Stimulated activated CD8-positive, alpha-beta memory T cell treated with anti-CD3 and anti-CD28 coated beads, Interleukin-7, amount 100 ng/mL, for 24 hours (primary cell): Measurements from ENCODE around the gene STOML1.
"Not testable (repeated sequence)": the region's sequence is repeated elsewhere in the genome, so short reads cannot be mapped to it uniquely, and the experiment has no call there.

Source experiments
- DNase-seq: peaks from one replicate; pipeline ENCODE4 v3.0.0-alpha.2; 2020; ENCODE audit warnings: low read depth

Gene STOML1

GRCh38 chr15:73946046-73946721 lies 45.9 kb downstream of the STOML1 start:
- no peak for DNase-seq

GRCh38 chr15:73945130-73945508 lies 47.0 kb downstream of the STOML1 start:
- DNase-seq, result no peak

DNA sequence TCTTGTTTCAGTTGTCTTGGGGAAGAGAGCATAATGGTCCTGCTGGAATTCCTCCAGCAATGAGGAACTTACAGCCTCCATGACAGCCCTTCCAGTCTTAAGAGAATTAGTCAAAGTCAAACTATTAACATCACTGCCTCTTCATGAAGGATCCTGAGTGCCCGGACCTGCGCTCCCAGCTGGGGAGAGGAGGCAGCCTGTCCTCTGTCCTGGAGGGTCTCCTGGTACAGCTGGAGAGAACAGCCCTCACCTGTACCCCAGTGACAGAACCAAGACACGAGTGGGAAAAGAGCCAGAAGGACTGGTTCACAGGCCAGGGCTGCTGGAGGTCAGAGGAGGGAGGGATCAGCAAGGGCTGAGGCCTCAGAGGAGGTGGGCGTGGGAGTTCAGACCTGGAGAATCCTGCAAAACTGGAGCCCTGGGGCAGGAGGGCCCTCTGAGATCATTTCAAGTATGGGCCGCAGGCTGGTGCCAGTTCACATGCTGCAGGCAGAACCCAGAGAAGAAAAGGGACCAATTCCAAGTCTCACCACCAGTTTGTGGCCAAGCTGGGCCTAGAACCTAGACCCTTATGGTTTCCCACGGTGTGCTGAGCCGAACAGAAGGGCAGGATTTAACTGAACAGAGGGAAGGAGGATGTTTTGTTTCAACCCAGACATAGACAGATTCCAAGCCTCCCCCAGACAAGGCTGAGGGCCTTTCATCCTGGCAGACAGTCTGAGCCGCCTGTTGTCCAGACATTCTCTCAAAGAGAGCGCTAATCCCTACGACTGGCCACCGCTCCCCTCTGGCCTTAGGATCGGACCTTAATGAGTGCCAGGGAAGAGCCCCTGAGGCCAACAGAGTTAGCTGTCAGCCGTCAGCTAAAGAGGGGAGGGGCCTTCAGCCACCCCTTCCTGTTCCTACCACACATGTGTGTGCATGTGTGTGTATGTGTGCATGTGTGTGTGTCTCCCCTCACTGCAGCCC lies 47.6 kb downstream of the STOML1 start:
- no peak for DNase-seq

DNA sequence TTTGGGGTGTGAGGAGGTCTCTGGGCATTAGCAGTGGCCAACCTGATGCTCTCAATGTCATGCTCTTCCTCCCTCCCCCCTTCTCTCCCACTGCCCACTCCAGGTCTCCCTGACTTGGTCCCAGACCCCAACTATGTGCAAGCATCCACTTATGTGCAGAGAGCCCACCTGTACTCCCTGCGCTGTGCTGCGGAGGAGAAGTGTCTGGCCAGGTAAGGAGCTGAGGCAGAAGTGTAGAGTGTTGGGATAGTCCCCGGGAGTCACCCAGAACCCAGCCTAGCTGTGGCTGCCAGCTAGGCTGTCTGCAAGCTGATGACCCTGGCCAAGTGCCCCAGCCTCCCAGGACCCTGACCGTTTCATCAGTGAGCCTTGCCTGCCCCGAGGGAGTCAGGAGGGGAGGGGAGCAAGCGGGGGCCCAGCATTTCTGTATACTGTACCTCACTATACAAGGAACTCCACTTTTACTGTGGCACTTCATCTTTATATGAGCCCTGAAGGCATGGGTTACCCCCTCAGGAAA lies 49.3 kb downstream of the STOML1 start:
- no peak for DNase-seq

- DNase-seq, result no peak
Measured at GRCh38 chr15:73941871-73942635, 50.0 kb downstream of the STOML1 start.

DNA sequence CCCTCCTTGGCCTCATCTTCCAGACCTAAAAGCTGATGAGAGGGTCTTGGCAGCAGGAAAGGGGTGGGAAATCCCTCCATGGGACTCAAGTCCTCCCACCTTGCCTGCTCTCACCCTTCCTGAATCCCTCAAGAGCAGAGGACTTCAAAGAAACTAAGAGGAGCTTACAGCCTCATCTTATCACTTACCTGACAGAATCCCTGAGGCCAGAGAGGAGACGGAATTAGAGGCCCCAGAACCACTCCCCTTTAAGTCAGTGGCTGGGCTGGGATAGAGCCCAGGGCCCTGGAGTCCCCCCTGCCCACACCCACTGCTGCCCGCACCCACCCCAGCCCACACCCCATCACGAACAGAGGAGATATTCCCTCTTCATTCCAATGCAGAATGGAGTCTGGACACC lies 50.6 kb downstream of the STOML1 start:
- DNase-seq, result no peak

- no peak for DNase-seq
Measured at GRCh38 chr15:73941044-73941443, 51.1 kb downstream of the STOML1 start.

GRCh38 chr15:73940061-73940981 lies 51.8 kb downstream of the STOML1 start:
- no peak for DNase-seq

- DNase-seq, result no peak
Measured at GRCh38 chr15:73939138-73939537, 53.0 kb downstream of the STOML1 start.

DNA sequence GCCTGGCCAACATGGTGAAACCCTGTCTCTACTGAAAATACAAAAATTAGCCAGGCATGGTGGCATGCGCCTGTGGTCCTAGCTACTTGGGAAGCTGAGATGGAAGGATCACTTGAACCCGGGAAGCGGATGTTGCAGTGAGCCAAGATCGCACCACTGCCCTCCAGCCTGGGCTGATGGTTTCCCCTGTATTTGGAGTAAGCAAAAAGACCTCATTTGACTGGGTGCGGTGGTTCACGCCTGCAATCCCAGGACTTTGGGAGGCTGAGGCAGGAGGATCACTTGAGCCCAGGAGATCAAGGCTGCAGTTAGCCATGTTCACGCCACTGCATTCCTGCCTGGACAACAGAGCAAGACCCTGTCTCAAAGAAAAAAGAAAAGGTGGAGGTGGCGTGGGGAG lies 53.6 kb downstream of the STOML1 start:
- not testable (repeated sequence) for DNase-seq

DNA sequence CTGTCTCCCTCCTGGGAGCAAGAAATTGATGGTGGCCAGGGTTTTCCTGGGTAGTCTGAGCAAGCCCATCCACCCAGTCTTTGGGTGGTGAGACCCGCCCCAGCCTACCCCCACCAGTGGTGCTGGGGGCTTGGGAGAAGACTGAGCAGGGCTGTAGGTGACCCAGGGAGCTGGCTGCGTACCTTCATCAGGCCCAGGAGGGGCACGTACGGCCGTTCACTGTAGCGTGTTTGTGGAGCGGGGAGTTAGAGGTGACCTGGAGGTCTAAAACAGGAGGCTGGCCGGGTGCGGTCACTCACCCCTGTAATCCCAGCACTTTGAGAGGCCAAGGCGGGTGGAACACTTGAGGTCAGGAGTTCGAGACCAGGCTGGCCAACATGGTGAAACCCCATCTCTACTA lies 54.4 kb downstream of the STOML1 start:
- DNase-seq, result no peak

GRCh38 chr15:73937296-73937695 lies 54.8 kb downstream of the STOML1 start:
- DNase-seq, result no peak

DNA sequence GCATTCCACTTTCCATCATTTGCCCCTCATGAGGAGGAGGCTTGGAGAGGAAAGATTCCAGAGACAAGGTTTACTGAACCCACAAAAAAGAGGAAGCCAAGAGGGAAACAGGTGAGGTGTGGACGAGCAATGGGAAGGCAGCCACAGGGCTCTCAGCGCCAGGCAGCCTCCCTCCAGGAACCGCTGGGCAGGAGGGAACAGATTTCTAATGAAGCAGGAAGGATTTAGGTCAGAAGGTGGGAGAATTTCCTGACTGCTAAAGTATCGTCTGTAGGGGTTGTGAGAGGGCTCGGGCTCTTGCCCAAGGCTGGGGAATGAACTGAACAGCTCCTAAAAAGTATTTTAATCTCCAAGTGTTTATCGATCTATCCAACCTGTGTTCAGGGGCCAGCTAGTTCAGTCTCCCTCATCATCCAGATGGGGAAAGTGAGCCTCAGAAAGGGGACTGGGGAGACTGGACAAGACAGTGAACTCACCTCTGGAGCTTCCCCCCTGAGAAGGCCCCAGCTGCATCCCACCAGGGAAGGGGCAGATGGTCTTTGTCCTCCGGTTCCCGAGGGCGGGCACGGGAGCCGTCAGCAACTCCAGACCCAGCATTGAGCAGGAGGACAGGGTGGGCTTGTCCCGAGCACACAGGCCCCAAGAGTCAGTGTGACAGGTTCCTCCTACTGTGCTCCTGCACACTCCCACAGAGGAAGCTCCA lies 55.4 kb downstream of the STOML1 start:
- no peak for DNase-seq

GRCh38 chr15:73936181-73936580 lies 55.9 kb downstream of the STOML1 start:
- no peak for DNase-seq

DNA sequence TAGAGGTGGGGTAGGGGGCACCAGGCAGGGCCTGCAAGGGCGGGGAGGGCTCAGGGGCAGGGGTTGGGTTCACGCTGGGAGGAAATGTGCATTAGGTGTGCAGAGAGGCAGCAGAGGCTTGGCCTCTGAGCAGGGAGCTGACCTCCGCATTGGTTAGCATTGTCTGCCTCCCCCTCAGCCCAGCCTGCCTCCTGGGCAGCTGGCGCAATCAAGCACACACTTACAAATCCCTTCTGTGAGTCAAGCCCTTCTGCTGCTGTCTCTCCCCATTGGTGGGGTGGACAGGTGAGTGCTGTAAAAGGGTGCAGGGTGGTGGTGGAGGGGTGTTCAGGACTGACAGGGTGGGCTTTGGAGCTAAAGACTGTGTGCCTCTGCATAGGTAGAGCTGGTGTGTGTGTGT lies 56.5 kb downstream of the STOML1 start:
- no peak for DNase-seq

DNA sequence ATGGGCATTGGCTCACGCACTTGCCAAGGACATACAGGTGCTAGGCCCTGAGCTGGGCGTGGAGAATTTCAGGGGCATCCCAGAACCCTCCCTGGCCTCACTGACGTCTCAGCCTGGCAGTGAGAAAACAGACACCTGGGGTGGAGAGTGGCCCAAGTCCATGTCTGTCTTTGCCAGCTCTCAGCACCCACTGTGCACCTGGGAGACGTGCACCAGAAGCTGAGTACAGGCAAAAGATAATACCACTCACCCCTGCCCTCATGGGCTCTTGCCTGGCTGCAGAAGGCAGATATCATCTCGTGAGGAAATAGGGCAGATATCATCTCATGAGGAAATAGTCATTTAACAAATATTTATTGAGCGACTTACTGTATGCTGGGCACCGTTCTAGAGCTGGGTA lies 57.8 kb downstream of the STOML1 start:
- DNase-seq, result no peak

DNA sequence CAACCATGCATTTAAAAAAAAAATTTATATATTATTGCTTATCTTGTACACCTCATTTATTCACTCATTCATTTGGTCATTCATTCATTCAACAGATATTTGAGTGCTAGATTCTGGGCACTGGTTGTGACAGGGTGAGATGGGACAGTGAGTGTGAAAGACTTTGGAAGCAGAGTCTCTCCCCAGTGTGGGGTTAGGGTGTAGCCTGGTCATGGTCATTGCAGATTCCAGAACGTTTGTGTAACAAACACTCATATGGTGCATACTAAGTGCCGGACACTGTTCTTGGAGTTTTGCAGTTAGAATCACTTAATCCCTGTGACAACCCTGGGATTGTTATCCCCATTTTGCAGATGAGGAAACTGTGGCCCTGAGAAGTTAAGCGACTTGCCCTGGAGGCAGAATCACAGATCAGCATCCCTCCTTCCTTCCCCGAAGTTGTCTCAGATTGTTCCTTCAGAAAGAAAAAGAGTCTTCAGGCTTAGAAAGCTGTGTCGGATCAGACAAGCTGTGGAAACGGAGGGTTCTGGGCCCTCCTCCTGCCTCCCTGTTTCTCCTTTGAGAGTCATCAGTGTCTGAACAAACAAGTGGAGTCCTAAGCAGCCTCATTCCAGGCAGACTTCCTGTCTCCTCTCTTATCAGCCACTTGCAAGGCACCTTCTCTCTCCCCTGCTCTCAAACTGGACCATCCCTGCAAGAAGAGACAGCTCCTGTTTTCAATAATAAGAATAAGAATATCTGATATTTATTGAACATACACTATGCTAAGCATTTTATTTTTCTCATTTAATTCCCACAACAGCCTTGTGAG lies 59.5 kb downstream of the STOML1 start:
- DNase-seq, result no peak

- no peak for DNase-seq
Measured at GRCh38 chr15:73931441-73931840, 60.7 kb downstream of the STOML1 start.

DNA sequence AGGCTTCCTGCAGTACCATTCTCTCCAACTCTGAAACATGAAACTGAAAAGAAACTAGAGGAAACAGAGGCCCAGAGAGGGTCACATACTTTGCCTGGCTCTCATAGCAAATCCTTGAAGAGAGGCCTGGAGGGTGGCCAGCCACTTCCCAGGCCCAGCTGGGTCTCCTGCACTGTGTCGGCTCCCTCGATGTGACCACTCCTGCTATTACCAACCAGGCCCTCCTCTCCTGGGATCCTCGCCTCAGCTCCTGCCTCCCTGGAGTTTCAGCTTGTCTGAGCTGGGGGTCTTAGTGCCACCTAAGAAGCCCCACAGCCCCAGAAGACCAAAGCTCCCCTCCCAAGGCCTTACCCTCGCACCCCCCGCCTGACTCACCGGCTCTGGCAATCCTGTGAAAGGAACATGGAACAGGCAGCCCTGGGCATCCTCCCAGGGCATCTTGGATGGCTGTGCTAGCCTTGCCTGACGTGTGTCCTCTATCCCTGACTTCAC lies 61.3 kb downstream of the STOML1 start:
- DNase-seq, result no peak

GRCh38 chr15:73930371-73930770 lies 61.7 kb downstream of the STOML1 start:
- DNase-seq, result no peak
